Endothelial cell of umbilical vein (primary cell): ENCODE data around the gene RARA. TPM values are rescaled to one million over a fixed set of nuclear protein-coding genes. Genes with fewer than 3 reads are reported as not detected.
"Not testable (repeated sequence)": the region's sequence is repeated elsewhere in the genome, so short reads cannot be mapped to it uniquely, and the experiment has no call there.

Source experiments
- BruUV-seq: library from RNA; stranded (reverse); fragments of 400-500 nt; replicated peaks from 2 replicates; lab custom pipeline; 2021; lab: Mats Ljungman, UMichigan
- CTCF ChIA-PET: fragments of 300-600, 350-600 bp; sonication (Branson Sonifier 250); formaldehyde crosslinking; loops from one replicate; lab custom pipeline; 2021; ENCODE audit warnings: antibody characterized with exemption, inconsistent platforms; lab: Charles Lee
- POLR2A ChIA-PET: fragments of 300-600, 350-600 bp; sonication (Branson Sonifier 250); formaldehyde crosslinking; loops from one replicate; lab custom pipeline; 2021; ENCODE audit warnings: antibody characterized with exemption, inconsistent platforms; lab: Charles Lee
- DNase-seq: peaks from one replicate; pipeline ENCODE4 v3.0.0-alpha.2; 2011; ENCODE audit warnings: low read depth, low spot score
- FAIRE-seq: peaks from 2 replicates; lab custom pipeline; 2011; peaks lifted over from hg19 to GRCh38; lab: Jason Lieb, UNC
- H2AFZ ChIP-seq: 2 replicates; pipeline ENCODE4 v1.6.0; 2012; ENCODE audit warnings: low read depth, low read length, control low read depth, inconsistent platforms
- H3K27ac ChIP-seq: 2 replicates; pipeline ENCODE4 v1.5.1; 2011; ENCODE audit warnings: low read depth, mild to moderate bottlenecking, control low read depth, low read length, moderate library complexity; ENCODE audit not compliant: insufficient read depth
- H3K27me3 ChIP-seq, 2 experiments: 2 replicates each; pipeline versions ENCODE4 v1.6.0 to v1.6.1; 2011; ENCODE audit warnings: low read length in 2 of 2, mixed read lengths in 1 of 2; ENCODE audit not compliant: control insufficient read depth in 2 of 2, insufficient read depth in 2 of 2
- H3K36me3 ChIP-seq, 2 experiments: 2 replicates in 1 of 2; 3 replicates in 1 of 2; pipeline ENCODE4 v1.5.1; 2011; ENCODE audit warnings: low read length in 2 of 2, mild to moderate bottlenecking in 1 of 2, moderate library complexity in 1 of 2; ENCODE audit not compliant: control insufficient read depth in 2 of 2, insufficient read depth in 2 of 2; ENCODE audit errors: extremely low read depth in 1 of 2
- H3K4me1 ChIP-seq: 3 replicates; pipeline ENCODE4 v1.5.1; 2011; ENCODE audit warnings: mild to moderate bottlenecking, low read length; ENCODE audit not compliant: control insufficient read depth, insufficient read depth; ENCODE audit errors: extremely low read depth
- H3K4me2 ChIP-seq: 2 replicates; pipeline ENCODE4 v1.6.1; 2011; ENCODE audit warnings: low read length, control low read depth, mixed read lengths; ENCODE audit not compliant: insufficient read depth
- H3K4me3 ChIP-seq, 3 experiments: fragments of 200-600 bp in 1 of 3; sonication (generic), shearing (Covaris generic) in 1 of 3; replicated peaks in 1 of 3; 2 replicates each; pipeline ENCODE4 v1.5.1; 2011 to 2016; ENCODE audit warnings: control low read depth in 3 of 3, low read length in 3 of 3, mild to moderate bottlenecking in 2 of 3, inconsistent platforms in 1 of 3, low read depth in 1 of 3, moderate library complexity in 1 of 3; ENCODE audit not compliant: insufficient read depth in 1 of 3
- H3K79me2 ChIP-seq: 2 replicates; pipeline ENCODE4 v1.6.0; 2012; ENCODE audit warnings: low read length, inconsistent platforms; ENCODE audit not compliant: control insufficient read depth, insufficient read depth
- H3K9ac ChIP-seq: replicated peaks from 2 replicates; pipeline ENCODE3; 2011; ENCODE audit warnings: low read length, control low read depth; ENCODE audit not compliant: insufficient read depth; ENCODE audit errors: extremely low read depth
- H3K9me1 ChIP-seq: replicated peaks from 3 replicates; pipeline ENCODE4 v1.6.0; 2011; ENCODE audit warnings: mild to moderate bottlenecking, low read length; ENCODE audit not compliant: control insufficient read depth, insufficient read depth; ENCODE audit errors: extremely low read depth
- H3K9me3 ChIP-seq: replicated peaks from 2 replicates; pipeline ENCODE4 v1.5.1; 2012; ENCODE audit warnings: low read length, inconsistent platforms; ENCODE audit not compliant: control insufficient read depth, insufficient read depth
- H4K20me1 ChIP-seq: replicated peaks from 2 replicates; pipeline ENCODE3; 2011; ENCODE audit warnings: mild to moderate bottlenecking, low read length; ENCODE audit not compliant: control insufficient read depth, insufficient read depth; ENCODE audit errors: extremely low read depth
- CTCF ChIP-seq, 2 donors: IDR thresholded peaks; 1 replicate in 1 of 2; 2 replicates in 1 of 2; pipeline ENCODE4 v1.5.1; 2011; ENCODE audit warnings: low read length in 2 of 2, mild to moderate bottlenecking in 2 of 2, moderate library complexity in 2 of 2, control low read depth in 1 of 2, inconsistent platforms in 1 of 2, low read depth in 1 of 2; ENCODE audit not compliant: insufficient read depth in 1 of 2; ENCODE audit errors: extremely low read depth in 1 of 2
- EZH2 ChIP-seq: IDR thresholded peaks from 2 replicates; pipeline ENCODE4 v1.6.1; 2012; ENCODE audit warnings: borderline replicate concordance, low read depth, mild to moderate bottlenecking, moderate library complexity, low read length, inconsistent platforms; ENCODE audit not compliant: severe bottlenecking
- FOS ChIP-seq: IDR thresholded peaks from 2 replicates; pipeline ENCODE4 v1.6.1; 2011; ENCODE audit warnings: mild to moderate bottlenecking, low read length, moderate library complexity, borderline replicate concordance; ENCODE audit not compliant: insufficient read depth
- GATA2 ChIP-seq: IDR thresholded peaks from 2 replicates; pipeline ENCODE4 v1.7.0; 2011; ENCODE audit warnings: low read depth, mild to moderate bottlenecking, moderate library complexity, mixed read lengths, low read length; ENCODE audit not compliant: insufficient read length, insufficient read depth
- MAX ChIP-seq: IDR thresholded peaks from 2 replicates; pipeline ENCODE4 v1.6.1; 2011; ENCODE audit not compliant: insufficient read depth, insufficient read length
- MYC ChIP-seq: IDR thresholded peaks from one replicate; pipeline ENCODE4 v1.6.1; 2011; ENCODE audit warnings: mild to moderate bottlenecking, low read depth, low read length
- POLR2A ChIP-seq: IDR thresholded peaks from 2 replicates; pipeline ENCODE4 v1.6.1; 2012; ENCODE audit warnings: low read depth, mild to moderate bottlenecking, control low read depth, low read length
- POLR2AphosphoS5 ChIP-seq: IDR thresholded peaks from 2 replicates; pipeline ENCODE4 v1.6.1; 2012; ENCODE audit warnings: low read depth, mild to moderate bottlenecking, control low read depth, low read length, moderate library complexity; ENCODE audit not compliant: insufficient read depth
- dilution Hi-C: fragments of 300-500 bp; cut with MboI; formaldehyde crosslinking; loops from one replicate; pipeline ENCODE4 v1.15.0; 2019; ENCODE audit warnings: low sequenced_read_pairs; ENCODE audit not compliant: extremely low pct_ligation_motif_present
- intact Hi-C: fragments of 100-400 bp; cut with micrococcal nuclease; formaldehyde crosslinking; loops from one replicate; pipeline ENCODE4 v1.10.0; 2022
- polyA plus RNA-seq, 4 experiments: library from polyadenylated mRNA; depleted of rRNA in 3 of 4; stranded (reverse) in 3 of 4; unstranded in 1 of 4; fragments of >200 nt; gene quantifications; 2 replicates each; pipeline versions ENCODE4 v1.2.1 to v1.2.3, GENCODE V29; 2011 to 2012; ENCODE audit warnings: missing spikeins in 1 of 4
- total RNA-seq: library from RNA; stranded (reverse); gene quantifications from 2 replicates; pipeline ENCODE4 v1.2.3, GENCODE V29; 2021

The RARA gene
- total and polyA plus RNA-seq, 2 donors (not counting 3 experiments of a cell fraction or from before 2014, with no cell fraction given): 11.9 to 37.8 TPM

DNA sequence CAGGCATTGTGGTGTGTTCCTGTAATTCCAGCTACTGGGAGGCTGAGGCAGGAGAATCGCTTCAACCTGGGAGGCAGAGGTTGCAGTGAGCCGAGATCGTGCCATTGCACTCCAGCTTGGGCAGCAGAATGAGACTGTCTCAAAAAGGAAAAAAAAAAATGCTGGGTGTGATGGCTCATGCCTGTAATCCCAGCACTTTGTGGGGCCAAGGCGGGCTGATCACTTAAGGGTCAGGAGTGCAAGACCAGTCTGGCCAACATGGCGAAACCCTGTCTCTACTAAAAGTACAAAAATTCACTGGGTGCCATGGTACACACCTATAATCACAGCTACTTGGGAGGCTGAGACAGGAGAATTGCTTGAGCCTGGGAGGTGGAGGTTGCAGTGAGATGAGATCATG is 4.1 kb upstream of the RARA start:
- H3K9me3 ChIP-seq, FAIRE-seq, DNase-seq, BruUV-seq, H4K20me1 ChIP-seq, H3K9me1 ChIP-seq, H3K4me3 ChIP-seq, H3K27me3 ChIP-seq, H2AFZ ChIP-seq, H3K79me2 ChIP-seq, H3K9ac ChIP-seq, H3K27ac ChIP-seq, dilution Hi-C loops, H3K4me2 ChIP-seq, H3K36me3 ChIP-seq: not testable (repeated sequence)
- POLR2A ChIA-PET: interaction anchor here (0.5 kb wide), 1 partner anchor 65 kb away, joined by 3 read pairs; no protein-coding TSS in a partner anchor
- peaks cover 28% of the 10 kb centered on the region for H3K4me1 ChIP-seq
- intact Hi-C loops: loop anchor here (5.0 kb wide), 2 partner anchors 112 to 227 kb away; partner anchors contain the start of gene TOP2A
- CTCF ChIA-PET: interaction anchor here (1.0 to 15.6 kb wide), 7 partner anchors 12 to 228 kb away, joined by 3 to 530 read pairs (median 35); partner anchors contain the start of gene GJD3

DNA sequence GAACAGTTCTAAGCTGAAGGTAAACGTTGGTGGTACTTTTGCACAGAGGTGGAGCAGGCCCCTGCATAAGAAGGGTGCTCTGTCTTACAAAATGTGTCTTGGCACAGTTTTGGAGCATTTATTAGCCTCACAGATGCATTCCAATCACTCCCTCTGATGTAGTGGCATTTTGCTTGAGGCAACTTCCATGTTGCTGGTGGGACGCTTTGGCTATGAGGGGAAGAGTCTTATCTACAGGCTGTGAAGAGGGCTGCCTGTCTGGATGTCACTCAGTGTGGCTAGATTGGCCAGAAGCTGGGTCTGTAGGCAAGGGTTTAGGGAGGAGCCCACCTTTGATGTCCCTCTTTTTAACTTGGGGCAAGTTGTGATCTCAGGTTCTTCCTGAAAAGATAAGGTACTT is 2.6 kb upstream of the RARA start:
- DNase-seq (no peak), FAIRE-seq (no peak)
- dilution Hi-C loops (no loop called here), intact Hi-C loops (no loop called here)
- H2AFZ ChIP-seq: no peak overlapping the region
- peaks cover 33% of the 10 kb centered on the region for H3K4me1 ChIP-seq
- TF ChIP-seq GATA2: no peak
- TF ChIP-seq POLR2AphosphoS5: no peak
- TF ChIP-seq MAX: no peak
- no peak for TF ChIP-seq MYC
- TF ChIP-seq EZH2: no peak
- no peak for TF ChIP-seq FOS
- no peak for TF ChIP-seq POLR2A
- TF ChIP-seq CTCF (IDR thresholded peaks at IDR 0.05; ENCODE audit: extremely low read depth in 1 of 2, insufficient read depth in 1 of 2, low read depth in 1 of 2, low read length in 2 of 2): no peak
- no peak overlapping the region for H3K4me3 ChIP-seq
- no peak overlapping the region for H3K27ac ChIP-seq
- H3K4me2 ChIP-seq: no peak overlapping the region
- H3K79me2 ChIP-seq: no peaks in the 10 kb centered on the region
- H3K36me3 ChIP-seq: no peaks in the 10 kb centered on the region
- POLR2A ChIA-PET: no interaction called here
- no peaks in the 10 kb centered on the region for H3K9me3 ChIP-seq
- H3K9ac ChIP-seq: no peak overlapping the region
- BruUV-seq: no TSS peak
- H4K20me1 ChIP-seq: no peaks in the 10 kb centered on the region
- no peaks in the 10 kb centered on the region for H3K27me3 ChIP-seq
- CTCF ChIA-PET: interaction anchor here (0.8 to 15.6 kb wide), 7 partner anchors 11 to 230 kb away, joined by 3 to 530 read pairs (median 3); partner anchors contain the start of gene GJD3
- no peaks in the 10 kb centered on the region for H3K9me1 ChIP-seq
